ENCODE data around the gene FOXO1. TPM values are rescaled to one million over a fixed set of nuclear protein-coding genes. Genes with fewer than 3 reads are reported as not detected.

The FOXO1 gene
- total RNA-seq, 1 donor from 2014 or later: 17.7 TPM

DNA sequence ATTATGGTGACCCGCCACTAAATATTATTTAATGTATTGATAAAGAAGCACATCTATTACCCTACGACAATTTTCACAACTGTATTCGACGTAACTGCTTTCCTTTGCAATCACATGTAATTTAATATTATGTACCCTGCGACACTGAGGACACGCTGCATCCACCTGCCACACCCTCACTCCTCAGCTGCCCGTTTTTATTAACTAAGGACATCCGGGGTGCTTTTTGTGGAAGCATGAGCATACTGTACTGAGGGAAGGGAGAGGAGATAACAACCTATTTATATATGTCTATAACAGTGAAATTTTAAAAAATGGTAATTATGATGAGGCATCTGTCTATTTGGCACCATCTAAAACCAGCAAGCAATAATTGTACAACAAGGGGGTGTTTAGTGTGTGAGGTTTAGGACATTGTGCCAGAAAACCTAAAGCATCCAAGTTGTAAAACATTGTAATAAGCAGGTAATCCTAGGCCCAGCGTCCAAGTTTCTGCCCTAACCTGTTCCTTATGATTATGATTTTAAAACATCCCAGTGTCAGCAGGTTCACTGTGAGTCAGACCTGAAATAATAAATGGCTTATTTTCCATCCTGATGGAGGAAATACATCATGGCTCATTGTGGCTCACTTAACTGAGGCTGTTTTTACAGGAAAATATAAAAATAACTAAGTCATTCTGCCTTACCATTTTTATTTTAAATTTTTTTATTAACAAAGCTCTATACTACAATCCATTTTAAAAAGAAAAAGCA, 56.3 kb downstream of the FOXO1 start:
- Histone ChIP-seq H3K36me3 (ENCODE audit: control insufficient read depth, insufficient read depth, low read length) (no peaks in the 10 kb centered on the region), H3K27me3 (ENCODE audit: control insufficient read depth, insufficient read depth, low read length) (no peaks in the 10 kb centered on the region), H3K4me3 (ENCODE audit: low read depth, low read length) (no peak overlapping the region)
- no peak for DNase-seq (ENCODE audit: low read depth)
- TF ChIP-seq, protein P1, sequence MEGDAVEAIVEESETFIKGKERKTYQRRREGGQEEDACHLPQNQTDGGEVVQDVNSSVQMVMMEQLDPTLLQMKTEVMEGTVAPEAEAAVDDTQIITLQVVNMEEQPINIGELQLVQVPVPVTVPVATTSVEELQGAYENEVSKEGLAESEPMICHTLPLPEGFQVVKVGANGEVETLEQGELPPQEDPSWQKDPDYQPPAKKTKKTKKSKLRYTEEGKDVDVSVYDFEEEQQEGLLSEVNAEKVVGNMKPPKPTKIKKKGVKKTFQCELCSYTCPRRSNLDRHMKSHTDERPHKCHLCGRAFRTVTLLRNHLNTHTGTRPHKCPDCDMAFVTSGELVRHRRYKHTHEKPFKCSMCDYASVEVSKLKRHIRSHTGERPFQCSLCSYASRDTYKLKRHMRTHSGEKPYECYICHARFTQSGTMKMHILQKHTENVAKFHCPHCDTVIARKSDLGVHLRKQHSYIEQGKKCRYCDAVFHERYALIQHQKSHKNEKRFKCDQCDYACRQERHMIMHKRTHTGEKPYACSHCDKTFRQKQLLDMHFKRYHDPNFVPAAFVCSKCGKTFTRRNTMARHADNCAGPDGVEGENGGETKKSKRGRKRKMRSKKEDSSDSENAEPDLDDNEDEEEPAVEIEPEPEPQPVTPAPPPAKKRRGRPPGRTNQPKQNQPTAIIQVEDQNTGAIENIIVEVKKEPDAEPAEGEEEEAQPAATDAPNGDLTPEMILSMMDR (IDR thresholded peaks at IDR 0.05; ENCODE audit: insufficient read depth, low read length, poor library complexity, severe bottlenecking): no peak

DNA sequence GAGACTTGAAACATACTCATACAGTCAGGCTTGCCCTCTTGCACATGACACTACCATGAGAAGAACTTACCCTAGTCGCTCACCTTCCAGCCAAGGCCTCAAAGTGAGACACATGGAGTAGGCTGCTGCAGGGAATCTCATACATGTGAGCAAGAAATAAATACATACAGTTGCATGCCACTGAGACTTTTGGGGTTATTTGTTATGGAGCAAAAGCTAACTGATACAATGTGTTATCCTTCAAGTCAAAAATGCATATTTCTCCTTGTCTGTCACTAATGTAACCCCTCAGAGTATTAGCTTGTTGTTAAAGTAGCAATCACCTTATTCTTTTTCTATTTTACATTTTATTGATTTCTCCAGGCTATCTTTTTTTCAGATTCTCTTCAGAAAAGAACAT, 58.1 kb downstream of the FOXO1 start:
- TF ChIP-seq, protein P1 (IDR thresholded peaks at IDR 0.05; ENCODE audit: insufficient read depth, low read length, poor library complexity, severe bottlenecking): no peak
- no peak for DNase-seq (ENCODE audit: low read depth)
- Histone ChIP-seq H3K4me3 (ENCODE audit: low read depth, low read length) (no peak overlapping the region), H3K36me3 (ENCODE audit: control insufficient read depth, insufficient read depth, low read length) (no peaks in the 10 kb centered on the region), H3K27me3 (ENCODE audit: control insufficient read depth, insufficient read depth, low read length) (no peaks in the 10 kb centered on the region)

DNA sequence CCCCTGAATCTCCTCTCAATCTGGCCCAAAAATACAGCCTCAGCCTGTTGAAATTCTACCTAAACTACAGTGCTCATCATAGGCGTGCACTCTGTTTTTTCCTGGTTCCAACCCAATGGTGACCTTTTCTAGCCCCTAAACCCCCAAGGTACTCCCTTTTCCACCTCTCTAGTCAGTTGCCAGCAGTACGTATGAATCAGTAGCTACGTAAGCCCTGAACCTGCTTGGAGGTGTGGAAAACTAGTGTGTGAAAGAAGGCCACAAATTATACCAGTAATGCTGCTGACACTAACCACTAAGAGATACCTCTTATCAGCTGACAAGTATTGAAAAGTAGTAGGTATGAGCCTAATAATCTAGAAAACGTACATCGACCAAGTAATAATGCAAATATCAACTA, 60.9 kb downstream of the FOXO1 start:
- DNase-seq (ENCODE audit: low read depth): no peak
- no peaks in the 10 kb centered on the region for H3K27me3 ChIP-seq (ENCODE audit: control insufficient read depth, insufficient read depth, low read length)
- H3K36me3 ChIP-seq (ENCODE audit: control insufficient read depth, insufficient read depth, low read length): no peaks in the 10 kb centered on the region
- no peak overlapping the region for H3K4me3 ChIP-seq (ENCODE audit: low read depth, low read length)
- TF ChIP-seq, protein P1 (IDR thresholded peaks at IDR 0.05; ENCODE audit: insufficient read depth, low read length, poor library complexity, severe bottlenecking): no peak

DNA sequence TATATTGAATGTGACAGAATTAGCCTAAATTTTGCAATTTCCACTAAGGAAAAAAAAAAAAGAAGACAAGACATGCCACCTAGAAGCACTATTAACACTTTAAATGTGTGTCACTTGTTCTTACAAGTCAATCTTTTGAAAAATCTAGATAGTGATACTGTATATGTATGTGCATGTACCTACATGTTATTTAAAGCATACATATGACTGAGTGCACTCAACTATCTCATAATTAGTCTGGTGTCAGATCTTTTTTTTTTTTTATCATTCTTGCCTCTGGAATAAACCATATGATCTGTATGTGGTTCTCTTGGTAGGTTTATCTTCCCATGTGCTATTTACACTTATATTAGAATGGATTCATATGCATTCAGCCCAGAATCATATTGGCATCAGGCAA, 62.3 kb downstream of the FOXO1 start:
- Histone ChIP-seq H3K27me3 (ENCODE audit: control insufficient read depth, insufficient read depth, low read length) (no peaks in the 10 kb centered on the region), H3K4me3 (ENCODE audit: low read depth, low read length) (no peak overlapping the region), H3K36me3 (ENCODE audit: control insufficient read depth, insufficient read depth, low read length) (no peaks in the 10 kb centered on the region)
- TF ChIP-seq, protein P1 (IDR thresholded peaks at IDR 0.05; ENCODE audit: insufficient read depth, low read length, poor library complexity, severe bottlenecking): no peak
- no peak for DNase-seq (ENCODE audit: low read depth)

DNA sequence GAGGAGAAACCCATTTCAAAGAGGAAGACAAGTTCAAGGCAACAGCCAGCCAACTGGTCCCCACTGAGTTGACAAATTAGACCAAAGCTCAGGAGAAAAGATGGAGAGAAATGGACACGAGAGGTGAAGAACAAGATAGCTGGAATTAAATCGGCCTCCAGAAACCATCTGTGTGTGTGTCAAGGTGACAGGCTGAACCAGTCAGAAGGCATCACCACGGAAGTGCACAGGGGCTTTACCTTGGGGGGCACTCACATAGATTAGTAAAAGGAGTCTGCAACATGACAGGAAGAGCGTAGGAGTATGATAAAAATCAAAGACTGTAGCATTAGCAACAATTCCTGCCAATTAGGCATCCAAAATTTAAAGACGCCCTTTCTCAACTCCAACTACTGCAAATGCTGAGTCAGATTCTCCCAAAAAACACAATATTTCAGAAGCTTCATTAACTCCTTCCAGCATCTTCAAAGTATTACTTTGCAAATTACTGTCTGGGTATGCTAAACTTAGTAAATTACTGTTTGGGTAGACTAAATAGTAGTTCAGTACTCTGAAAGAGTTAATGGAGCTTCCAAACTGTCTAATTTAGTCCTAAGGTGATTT, 66.2 kb downstream of the FOXO1 start:
- TF ChIP-seq, protein P1 (IDR thresholded peaks at IDR 0.05; ENCODE audit: insufficient read depth, low read length, poor library complexity, severe bottlenecking): no peak
- H3K36me3 ChIP-seq (ENCODE audit: control insufficient read depth, insufficient read depth, low read length): no peaks in the 10 kb centered on the region
- H3K27me3 ChIP-seq (ENCODE audit: control insufficient read depth, insufficient read depth, low read length): no peaks in the 10 kb centered on the region
- no peak for DNase-seq (ENCODE audit: low read depth)
- no peak overlapping the region for H3K4me3 ChIP-seq (ENCODE audit: low read depth, low read length)

All from kidney epithelial cell (primary cell).